ENCODE measurements around the gene AKAP8.

- TF ChIP-seq, protein P1, sequence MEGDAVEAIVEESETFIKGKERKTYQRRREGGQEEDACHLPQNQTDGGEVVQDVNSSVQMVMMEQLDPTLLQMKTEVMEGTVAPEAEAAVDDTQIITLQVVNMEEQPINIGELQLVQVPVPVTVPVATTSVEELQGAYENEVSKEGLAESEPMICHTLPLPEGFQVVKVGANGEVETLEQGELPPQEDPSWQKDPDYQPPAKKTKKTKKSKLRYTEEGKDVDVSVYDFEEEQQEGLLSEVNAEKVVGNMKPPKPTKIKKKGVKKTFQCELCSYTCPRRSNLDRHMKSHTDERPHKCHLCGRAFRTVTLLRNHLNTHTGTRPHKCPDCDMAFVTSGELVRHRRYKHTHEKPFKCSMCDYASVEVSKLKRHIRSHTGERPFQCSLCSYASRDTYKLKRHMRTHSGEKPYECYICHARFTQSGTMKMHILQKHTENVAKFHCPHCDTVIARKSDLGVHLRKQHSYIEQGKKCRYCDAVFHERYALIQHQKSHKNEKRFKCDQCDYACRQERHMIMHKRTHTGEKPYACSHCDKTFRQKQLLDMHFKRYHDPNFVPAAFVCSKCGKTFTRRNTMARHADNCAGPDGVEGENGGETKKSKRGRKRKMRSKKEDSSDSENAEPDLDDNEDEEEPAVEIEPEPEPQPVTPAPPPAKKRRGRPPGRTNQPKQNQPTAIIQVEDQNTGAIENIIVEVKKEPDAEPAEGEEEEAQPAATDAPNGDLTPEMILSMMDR (conservative IDR thresholded peaks at IDR 0.05; ENCODE audit: low read length): no peak
- TF ChIP-seq EZH2phosphoT487 (IDR thresholded peaks at IDR 0.05; ENCODE audit: borderline replicate concordance): no peak
Measured at GRCh38 chr19:15316498-15316897, 63.1 kb downstream of the AKAP8 start.

Measured in Loucy (cell line).